Endothelial cell of umbilical vein (primary cell): ENCODE measurements around the gene COPS9.

ENCODE experiments used
- EZH2 ChIP-seq: IDR thresholded peaks from 2 replicates; pipeline ENCODE4 v1.6.1; 2012; ENCODE audit warnings: borderline replicate concordance, low read depth, mild to moderate bottlenecking, moderate library complexity, low read length, inconsistent platforms; ENCODE audit not compliant: severe bottlenecking
- FOS ChIP-seq: IDR thresholded peaks from 2 replicates; pipeline ENCODE4 v1.6.1; 2011; ENCODE audit warnings: mild to moderate bottlenecking, low read length, moderate library complexity, borderline replicate concordance; ENCODE audit not compliant: insufficient read depth
- MYC ChIP-seq: IDR thresholded peaks from one replicate; pipeline ENCODE4 v1.6.1; 2011; ENCODE audit warnings: mild to moderate bottlenecking, low read depth, low read length
- POLR2A ChIP-seq: IDR thresholded peaks from 2 replicates; pipeline ENCODE4 v1.6.1; 2012; ENCODE audit warnings: low read depth, mild to moderate bottlenecking, control low read depth, low read length
- POLR2AphosphoS5 ChIP-seq: IDR thresholded peaks from 2 replicates; pipeline ENCODE4 v1.6.1; 2012; ENCODE audit warnings: low read depth, mild to moderate bottlenecking, control low read depth, low read length, moderate library complexity; ENCODE audit not compliant: insufficient read depth
- TF ChIP-seq, protein P1 (sequence below), 2 donors: IDR thresholded peaks; 1 replicate in 1 of 2; 2 replicates in 1 of 2; pipeline ENCODE4 v1.5.1; 2011; ENCODE audit warnings: low read length in 2 of 2, mild to moderate bottlenecking in 2 of 2, moderate library complexity in 2 of 2, control low read depth in 1 of 2, inconsistent platforms in 1 of 2, low read depth in 1 of 2; ENCODE audit not compliant: insufficient read depth in 1 of 2; ENCODE audit errors: extremely low read depth in 1 of 2
- TF ChIP-seq, protein P2 (sequence below): IDR thresholded peaks from 2 replicates; pipeline ENCODE4 v1.6.1; 2011; ENCODE audit not compliant: insufficient read depth, insufficient read length

DNA sequence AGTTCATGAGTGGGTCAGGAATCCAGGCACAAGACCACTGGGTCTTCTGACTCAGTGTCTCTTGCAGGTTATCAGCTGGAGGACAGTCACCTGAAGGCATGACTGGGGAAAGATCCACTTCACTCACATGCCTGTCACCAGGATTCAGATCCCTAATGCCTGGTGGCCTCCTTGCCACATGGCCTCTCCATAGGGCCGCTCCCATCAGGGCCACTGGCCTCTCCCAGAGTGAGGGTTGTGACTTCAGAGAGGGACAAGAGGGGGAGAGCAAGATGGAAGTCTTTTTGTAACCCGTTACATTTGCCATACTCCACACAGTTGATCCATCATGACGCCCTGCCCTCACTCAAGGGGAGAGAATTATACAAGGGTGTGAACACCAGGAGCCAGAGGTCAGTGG, 17.3 kb upstream of the COPS9 start:
- no peak for TF ChIP-seq POLR2A
- TF ChIP-seq, protein P1, sequence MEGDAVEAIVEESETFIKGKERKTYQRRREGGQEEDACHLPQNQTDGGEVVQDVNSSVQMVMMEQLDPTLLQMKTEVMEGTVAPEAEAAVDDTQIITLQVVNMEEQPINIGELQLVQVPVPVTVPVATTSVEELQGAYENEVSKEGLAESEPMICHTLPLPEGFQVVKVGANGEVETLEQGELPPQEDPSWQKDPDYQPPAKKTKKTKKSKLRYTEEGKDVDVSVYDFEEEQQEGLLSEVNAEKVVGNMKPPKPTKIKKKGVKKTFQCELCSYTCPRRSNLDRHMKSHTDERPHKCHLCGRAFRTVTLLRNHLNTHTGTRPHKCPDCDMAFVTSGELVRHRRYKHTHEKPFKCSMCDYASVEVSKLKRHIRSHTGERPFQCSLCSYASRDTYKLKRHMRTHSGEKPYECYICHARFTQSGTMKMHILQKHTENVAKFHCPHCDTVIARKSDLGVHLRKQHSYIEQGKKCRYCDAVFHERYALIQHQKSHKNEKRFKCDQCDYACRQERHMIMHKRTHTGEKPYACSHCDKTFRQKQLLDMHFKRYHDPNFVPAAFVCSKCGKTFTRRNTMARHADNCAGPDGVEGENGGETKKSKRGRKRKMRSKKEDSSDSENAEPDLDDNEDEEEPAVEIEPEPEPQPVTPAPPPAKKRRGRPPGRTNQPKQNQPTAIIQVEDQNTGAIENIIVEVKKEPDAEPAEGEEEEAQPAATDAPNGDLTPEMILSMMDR (IDR thresholded peaks at IDR 0.05; ENCODE audit: extremely low read depth in 1 of 2, insufficient read depth in 1 of 2, low read depth in 1 of 2, low read length in 2 of 2) = no peak
- TF ChIP-seq POLR2AphosphoS5 = no peak
- TF ChIP-seq MYC = no peak
- no peak for TF ChIP-seq EZH2
- TF ChIP-seq, protein P2, sequence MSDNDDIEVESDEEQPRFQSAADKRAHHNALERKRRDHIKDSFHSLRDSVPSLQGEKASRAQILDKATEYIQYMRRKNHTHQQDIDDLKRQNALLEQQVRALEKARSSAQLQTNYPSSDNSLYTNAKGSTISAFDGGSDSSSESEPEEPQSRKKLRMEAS = no peak
- no peak for TF ChIP-seq FOS
